Stimulated activated CD4-positive, alpha-beta T cell treated with anti-CD3 and anti-CD28 coated beads, TNF-alpha, amount 100 ng/mL, for 48 hours (primary cell): Measurements from ENCODE around the gene CD79A.
"Not testable (repeated sequence)": the region's sequence is repeated elsewhere in the genome, so short reads cannot be mapped to it uniquely, and the experiment has no call there.

Source experiments
- DNase-seq, 3 donors: peaks; one replicate each; pipeline ENCODE4 v3.0.0-alpha.2; 2020; ENCODE audit warnings: low read depth in 3 of 3

Gene CD79A

GRCh38 chr19:41905273-41906002 lies 28.4 kb downstream of the CD79A start:
- no peak for DNase-seq

- no peak for DNase-seq
These were observed 29.2 kb downstream of the CD79A start for GRCh38 chr19:41906271-41906670.

GRCh38 chr19:41906916-41907680 lies 30.0 kb downstream of the CD79A start:
- DNase-seq = no peak

- no peak for DNase-seq
These were observed 31.0 kb downstream of the CD79A start for GRCh38 chr19:41907994-41908615.

- no peak for DNase-seq
These were observed 31.8 kb downstream of the CD79A start for GRCh38 chr19:41908724-41909464.

GRCh38 chr19:41909706-41910105 lies 32.6 kb downstream of the CD79A start:
- DNase-seq = no peak

GRCh38 chr19:41910240-41910991 lies 33.3 kb downstream of the CD79A start:
- no peak for DNase-seq

GRCh38 chr19:41910992-41911888 lies 34.2 kb downstream of the CD79A start:
- DNase-seq = no peak

GRCh38 chr19:41911889-41912731 lies 35.0 kb downstream of the CD79A start:
- no peak for DNase-seq

- DNase-seq = no peak
These were observed 35.9 kb downstream of the CD79A start for GRCh38 chr19:41912899-41913537.

GRCh38 chr19:41913538-41914423 lies 36.7 kb downstream of the CD79A start:
- DNase-seq = no peak

- not testable (repeated sequence) for DNase-seq
These were observed 37.4 kb downstream of the CD79A start for GRCh38 chr19:41914424-41914834.

- DNase-seq = no peak
These were observed 38.1 kb downstream of the CD79A start for GRCh38 chr19:41915021-41915775.

- no peak for DNase-seq
These were observed 38.8 kb downstream of the CD79A start for GRCh38 chr19:41915776-41916414.

- DNase-seq = no peak
These were observed 40.6 kb downstream of the CD79A start for GRCh38 chr19:41917676-41918075.

- no peak for DNase-seq
These were observed 41.0 kb downstream of the CD79A start for GRCh38 chr19:41918095-41918494.
